ENCODE measurements around the gene SSC4D.
A peak's percentile ranks its signal among the peaks of the same experiment; 100 is the strongest.
"Not testable (repeated sequence)": the region's sequence is repeated elsewhere in the genome, so short reads cannot be mapped to it uniquely, and the experiment has no call there.

The SSC4D gene

DNA sequence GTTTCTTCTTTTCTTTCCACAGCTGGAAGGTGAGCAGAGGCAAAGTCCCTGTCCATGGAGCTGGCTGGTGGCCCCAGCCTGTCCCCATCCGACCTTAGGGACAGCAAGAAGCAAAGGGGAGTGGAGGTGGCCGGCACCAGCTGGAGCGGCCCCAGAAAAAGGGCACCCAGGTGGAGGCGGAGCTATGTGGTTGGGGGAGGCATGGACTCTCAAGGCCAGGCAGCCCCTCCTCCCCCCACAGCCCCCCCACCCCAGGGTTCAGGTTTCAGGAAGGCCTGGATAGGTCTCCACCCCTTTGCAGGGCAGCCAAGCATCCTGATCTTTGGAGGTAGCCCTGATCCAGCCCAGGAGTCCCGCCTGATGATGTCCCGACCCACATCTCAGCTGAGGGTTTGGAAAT lies at the start of gene SSC4D:
Gene SSC4D (minus strand): TSS at position 161 of the 400 bp plus-strand sequence. CDS start 5,258 bp downstream, outside the sequence.
- no peak for TF ChIP-seq CTCF (IDR thresholded peaks at IDR 0.05; ENCODE audit: insufficient read depth, missing control alignments)
- FAIRE-seq: no peak
- no peak for DNase-seq (ENCODE audit: insufficient read length, low spot score)

DNA sequence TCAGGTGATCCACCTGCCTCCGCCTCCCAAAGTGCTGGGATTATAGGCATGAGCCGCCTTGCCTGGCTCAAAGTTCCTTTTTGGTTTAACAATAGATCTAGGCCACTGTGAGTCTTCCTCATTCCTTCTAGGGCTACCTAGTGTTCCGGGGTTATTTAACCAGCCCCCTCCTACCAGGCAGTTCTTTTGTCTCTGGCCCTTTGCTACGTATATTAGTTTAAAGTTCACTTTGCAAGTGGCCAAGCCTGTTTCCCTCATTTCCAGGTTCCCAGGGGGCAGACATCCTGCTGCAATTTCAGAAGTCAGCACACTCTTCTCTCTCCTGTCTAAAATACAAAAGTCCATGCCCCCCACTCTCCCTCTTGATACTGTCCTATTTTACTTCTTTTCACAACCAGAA lies 49.0 kb upstream of the SSC4D start:
- not testable (repeated sequence) for FAIRE-seq; DNase-seq (ENCODE audit: insufficient read length, low spot score)

DNA sequence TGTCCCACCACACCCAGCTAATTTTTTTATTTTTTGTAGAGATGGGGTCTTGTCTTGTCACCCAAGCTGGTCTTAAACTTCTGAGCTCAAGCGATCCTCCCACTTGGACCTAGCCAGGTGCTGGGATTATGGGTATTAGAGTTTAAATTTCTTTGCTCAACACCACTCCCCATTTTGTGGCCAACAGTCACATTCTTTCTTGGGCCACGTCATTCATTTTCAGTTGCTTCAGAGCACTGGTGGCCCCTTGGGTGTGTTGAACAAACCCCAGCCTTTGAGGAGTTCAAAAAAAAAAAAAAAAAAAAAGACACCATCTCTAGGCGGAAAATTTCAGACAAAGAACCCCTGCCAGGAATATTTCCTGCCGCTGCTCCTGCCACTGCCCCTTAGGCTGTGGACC lies 47.5 kb upstream of the SSC4D start:
- not testable (repeated sequence) for DNase-seq (ENCODE audit: insufficient read length, low spot score); FAIRE-seq

GRCh38 chr7:76445577-76446008 lies 36.1 kb upstream of the SSC4D start:
- not testable (repeated sequence) for DNase-seq (ENCODE audit: insufficient read length, low spot score); FAIRE-seq

DNA sequence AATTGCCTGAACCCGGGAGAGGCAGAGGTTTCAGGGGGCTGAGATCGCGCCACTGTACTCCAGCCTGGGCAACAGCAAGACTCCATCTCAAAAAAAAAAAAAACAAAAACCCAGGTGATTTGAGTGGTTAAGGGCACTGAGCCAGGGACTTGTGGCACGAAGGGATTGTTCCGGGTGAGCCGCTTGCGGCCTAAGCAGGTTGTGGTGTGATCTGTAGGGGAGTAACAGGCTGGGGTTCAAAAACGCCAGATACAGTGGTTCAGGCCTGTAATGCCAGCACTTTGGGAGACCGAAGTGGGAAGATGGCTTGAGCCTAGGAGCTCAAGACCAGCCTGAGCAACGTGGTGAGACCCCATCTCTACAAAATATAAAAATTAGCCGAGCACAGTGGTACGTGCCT lies 34.3 kb upstream of the SSC4D start:
- not testable (repeated sequence) for FAIRE-seq; DNase-seq (ENCODE audit: insufficient read length, low spot score)

- FAIRE-seq; DNase-seq (ENCODE audit: insufficient read length, low spot score): not testable (repeated sequence)
Observed at GRCh38 chr7:76442664-76443446, 33.4 kb upstream of the SSC4D start.

DNA sequence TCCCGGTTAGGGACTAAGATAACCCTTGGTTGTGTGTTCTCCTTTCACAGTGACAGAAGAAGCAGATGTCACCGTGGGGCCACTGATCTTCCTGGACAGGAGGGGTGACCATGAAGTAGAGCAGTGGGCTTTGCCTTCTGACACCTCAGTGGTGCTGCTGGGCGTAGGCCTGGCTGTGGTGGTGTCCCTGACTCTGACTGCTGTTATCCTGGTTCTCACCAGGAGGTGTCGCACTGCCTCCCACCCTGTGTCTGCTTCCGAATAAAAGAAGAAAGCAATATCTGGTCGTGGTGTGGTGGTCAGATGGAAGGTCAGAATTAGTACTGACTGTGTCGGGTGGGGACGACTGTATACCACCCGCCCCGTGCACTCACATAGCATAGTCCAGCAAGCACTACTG lies 32.3 kb upstream of the SSC4D start:
- DNase-seq (ENCODE audit: insufficient read length, low spot score); FAIRE-seq: not testable (repeated sequence)

GRCh38 chr7:76440404-76440803 lies 30.9 kb upstream of the SSC4D start:
- FAIRE-seq; DNase-seq (ENCODE audit: insufficient read length, low spot score): not testable (repeated sequence)

DNA sequence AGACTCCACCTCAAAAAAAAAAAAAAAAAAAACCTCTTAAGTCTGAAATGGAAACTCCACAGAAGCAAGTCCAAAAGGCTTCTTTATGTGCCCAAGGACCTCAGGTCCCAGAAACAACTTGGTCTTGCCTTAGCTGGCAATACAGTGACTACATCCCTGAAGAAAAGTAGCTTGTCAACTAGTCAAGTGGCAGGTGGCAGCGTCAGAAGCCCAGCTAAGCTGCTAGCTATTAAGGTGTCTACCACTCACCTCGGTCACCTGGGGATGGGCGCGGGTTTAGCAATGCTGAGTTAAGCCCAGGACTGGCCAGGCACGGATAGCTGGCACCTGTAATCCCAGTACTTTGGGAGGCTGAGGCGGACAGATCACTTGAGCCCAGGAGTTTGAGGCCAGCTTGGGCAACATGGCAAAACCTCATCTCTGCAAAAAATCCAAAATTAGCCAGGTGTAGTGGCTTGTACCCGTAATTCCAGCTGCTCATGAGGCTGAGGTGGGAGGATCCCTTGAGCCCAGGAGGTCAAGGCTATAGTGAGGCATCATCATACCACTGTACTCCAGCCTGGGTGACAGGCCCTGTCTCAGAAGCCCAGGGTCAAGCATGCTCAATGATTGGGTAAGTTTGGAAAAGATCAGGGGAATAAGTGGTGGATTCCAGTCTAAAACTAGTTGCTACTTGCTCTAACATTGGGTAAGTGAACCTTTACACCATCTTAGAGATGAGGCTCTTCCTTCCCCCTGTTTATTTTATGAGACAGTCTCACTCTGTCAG lies 29.8 kb upstream of the SSC4D start:
- not testable (repeated sequence) for DNase-seq (ENCODE audit: insufficient read length, low spot score); FAIRE-seq

DNA sequence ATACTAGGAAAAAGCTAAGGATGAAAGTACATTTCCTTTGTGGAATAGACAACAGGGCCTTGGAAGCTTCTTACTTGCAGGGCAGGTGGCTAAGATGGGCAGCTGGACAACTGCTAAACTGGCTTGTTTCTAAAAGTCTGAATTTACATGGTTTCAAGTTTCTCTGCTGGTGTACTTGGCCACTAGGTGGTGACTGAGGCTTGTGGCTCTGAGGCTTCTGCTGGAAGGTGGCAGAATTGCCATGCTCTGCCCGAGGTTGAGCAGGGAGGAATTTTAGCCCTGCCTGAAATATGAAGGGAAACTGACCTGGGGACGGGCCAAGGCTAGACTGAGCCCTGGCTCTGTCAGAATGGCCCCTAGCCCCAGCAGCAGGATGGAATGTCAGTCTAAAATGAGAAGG lies 28.4 kb upstream of the SSC4D start:
- TF ChIP-seq CTCF (IDR thresholded peaks at IDR 0.05; ENCODE audit: insufficient read depth, missing control alignments): peak; percentile 64
- not testable (repeated sequence) for FAIRE-seq; DNase-seq (ENCODE audit: insufficient read length, low spot score)

DNA sequence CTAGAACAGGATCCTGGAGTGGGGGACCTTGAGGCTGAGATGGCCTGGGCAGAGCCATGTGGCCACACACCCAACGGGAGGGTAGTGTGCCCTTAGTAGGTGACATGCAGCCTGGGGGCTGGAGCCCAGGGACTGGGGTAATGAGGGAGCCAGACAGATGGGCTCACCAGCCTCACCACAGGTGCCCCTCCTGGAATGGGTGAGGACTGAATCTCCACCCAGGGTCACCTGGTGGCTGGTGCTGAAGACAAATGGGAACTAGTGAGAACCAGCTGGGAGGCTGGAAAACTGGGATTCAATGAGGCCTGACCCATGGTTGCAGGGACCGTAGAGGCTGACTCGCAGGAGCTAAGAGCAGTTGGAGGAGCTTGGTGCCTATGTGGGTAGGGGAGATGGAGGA lies 21.3 kb upstream of the SSC4D start:
- FAIRE-seq (no peak), DNase-seq (ENCODE audit: insufficient read length, low spot score) (no peak)
- TF ChIP-seq CTCF (IDR thresholded peaks at IDR 0.05; ENCODE audit: insufficient read depth, missing control alignments): no peak

All from D721Med (cell line).